Keratinocyte (primary cell): ENCODE results near the gene FAM177B.

ENCODE experiments used
- EZH2 ChIP-seq: IDR thresholded peaks from one replicate; pipeline ENCODE4 v1.6.1; 2012; ENCODE audit warnings: inconsistent platforms, mild to moderate bottlenecking, low read length, moderate library complexity
- TF ChIP-seq, protein P1 (sequence below), 3 experiments: IDR thresholded peaks in 1 of 3; conservative IDR thresholded peaks in 1 of 3; optimal IDR thresholded peaks in 1 of 3; 2 replicates in 2 of 3; 3 replicates in 1 of 3; pipeline versions ENCODE3 to v1.5.1; 2011; ENCODE audit warnings: low read length in 3 of 3, mild to moderate bottlenecking in 3 of 3, moderate library complexity in 2 of 3, control low read depth in 1 of 3, inconsistent platforms in 1 of 3; ENCODE audit not compliant: insufficient read depth in 2 of 3; ENCODE audit errors: extremely low read depth in 1 of 3

DNA sequence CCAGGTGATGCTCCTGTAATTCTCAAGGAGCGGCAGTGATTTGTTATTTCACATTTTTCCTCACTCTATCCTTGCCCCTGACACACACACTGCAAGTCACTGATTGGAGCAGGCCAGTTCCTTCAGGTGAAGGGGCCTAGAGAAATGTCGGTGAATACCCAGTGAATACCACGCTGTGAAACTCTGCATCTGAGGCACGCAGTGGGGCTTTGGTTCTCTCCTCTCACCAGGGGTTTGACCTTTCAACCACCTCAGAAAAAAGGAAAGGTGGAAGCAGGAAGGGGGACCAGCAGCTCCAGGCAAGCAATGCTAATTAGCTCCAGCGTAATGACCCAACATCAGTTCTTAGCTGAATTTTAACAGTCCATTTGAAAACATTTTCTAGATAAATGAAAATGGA, 532 bp upstream of the FAM177B start:
- TF ChIP-seq, protein P1, sequence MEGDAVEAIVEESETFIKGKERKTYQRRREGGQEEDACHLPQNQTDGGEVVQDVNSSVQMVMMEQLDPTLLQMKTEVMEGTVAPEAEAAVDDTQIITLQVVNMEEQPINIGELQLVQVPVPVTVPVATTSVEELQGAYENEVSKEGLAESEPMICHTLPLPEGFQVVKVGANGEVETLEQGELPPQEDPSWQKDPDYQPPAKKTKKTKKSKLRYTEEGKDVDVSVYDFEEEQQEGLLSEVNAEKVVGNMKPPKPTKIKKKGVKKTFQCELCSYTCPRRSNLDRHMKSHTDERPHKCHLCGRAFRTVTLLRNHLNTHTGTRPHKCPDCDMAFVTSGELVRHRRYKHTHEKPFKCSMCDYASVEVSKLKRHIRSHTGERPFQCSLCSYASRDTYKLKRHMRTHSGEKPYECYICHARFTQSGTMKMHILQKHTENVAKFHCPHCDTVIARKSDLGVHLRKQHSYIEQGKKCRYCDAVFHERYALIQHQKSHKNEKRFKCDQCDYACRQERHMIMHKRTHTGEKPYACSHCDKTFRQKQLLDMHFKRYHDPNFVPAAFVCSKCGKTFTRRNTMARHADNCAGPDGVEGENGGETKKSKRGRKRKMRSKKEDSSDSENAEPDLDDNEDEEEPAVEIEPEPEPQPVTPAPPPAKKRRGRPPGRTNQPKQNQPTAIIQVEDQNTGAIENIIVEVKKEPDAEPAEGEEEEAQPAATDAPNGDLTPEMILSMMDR (optimal IDR thresholded peaks at IDR 0.05 in 1 of 3, IDR thresholded peaks at IDR 0.05 in 1 of 3, conservative IDR thresholded peaks at IDR 0.05 in 1 of 3; ENCODE audit: extremely low read depth in 1 of 3, insufficient read depth in 2 of 3, low read length in 3 of 3): no peak
- TF ChIP-seq EZH2: no peak
